ENCODE results near the gene SNX6. TPM values are rescaled to one million over a fixed set of nuclear protein-coding genes. Genes with fewer than 3 reads are reported as not detected.
"Not testable (repeated sequence)": the region's sequence is repeated elsewhere in the genome, so short reads cannot be mapped to it uniquely, and the experiment has no call there.

Gene SNX6
- total RNA-seq, 1 donor from 2014 or later = 82.4 TPM

- H3K4me1 Mint-ChIP-seq (ENCODE audit: unreplicated experiment) = no peaks in the 10 kb centered on the region
- H3K36me3 Mint-ChIP-seq (ENCODE audit: low read depth, unreplicated experiment) = peaks cover 21% of the 10 kb centered on the region
- no peaks in the 10 kb centered on the region for H3K9me3 Mint-ChIP-seq (ENCODE audit: unreplicated experiment)
- no peak overlapping the region for H3K27ac Mint-ChIP-seq (ENCODE audit: unreplicated experiment)
- no peak for TF ChIP-seq CTCF (IDR thresholded peaks at IDR 0.05; ENCODE audit: unreplicated experiment)
- no peak overlapping the region for H3K4me3 Mint-ChIP-seq (ENCODE audit: unreplicated experiment)
- no peaks in the 10 kb centered on the region for H3K27me3 Mint-ChIP-seq (ENCODE audit: unreplicated experiment)
- DNase-seq (ENCODE audit: low spot score) = no peak
Measured at GRCh38 chr14:34527591-34527990, 102.4 kb downstream of the SNX6 start.

- H3K4me1 Mint-ChIP-seq (ENCODE audit: unreplicated experiment); H3K4me3 Mint-ChIP-seq (ENCODE audit: unreplicated experiment); H3K27ac Mint-ChIP-seq (ENCODE audit: unreplicated experiment); H3K27me3 Mint-ChIP-seq (ENCODE audit: unreplicated experiment); H3K9me3 Mint-ChIP-seq (ENCODE audit: unreplicated experiment); DNase-seq (ENCODE audit: low spot score): not testable (repeated sequence)
- peaks cover 37% of the 10 kb centered on the region for H3K36me3 Mint-ChIP-seq (ENCODE audit: low read depth, unreplicated experiment)
Measured at GRCh38 chr14:34524216-34524615, 105.7 kb downstream of the SNX6 start.

- no peaks in the 10 kb centered on the region for H3K27me3 Mint-ChIP-seq (ENCODE audit: unreplicated experiment)
- peaks cover 42% of the 10 kb centered on the region for H3K36me3 Mint-ChIP-seq (ENCODE audit: low read depth, unreplicated experiment)
- H3K4me1 Mint-ChIP-seq (ENCODE audit: unreplicated experiment) = no peaks in the 10 kb centered on the region
- H3K9me3 Mint-ChIP-seq (ENCODE audit: unreplicated experiment) = no peaks in the 10 kb centered on the region
- no peak overlapping the region for H3K4me3 Mint-ChIP-seq (ENCODE audit: unreplicated experiment)
- DNase-seq (ENCODE audit: low spot score) = no peak
- no peak overlapping the region for H3K27ac Mint-ChIP-seq (ENCODE audit: unreplicated experiment)
- no peak for TF ChIP-seq CTCF (IDR thresholded peaks at IDR 0.05; ENCODE audit: unreplicated experiment)
Measured at GRCh38 chr14:34522496-34522895, 107.5 kb downstream of the SNX6 start.

- peaks cover 40% of the 10 kb centered on the region for H3K36me3 Mint-ChIP-seq (ENCODE audit: low read depth, unreplicated experiment)
- H3K9me3 Mint-ChIP-seq (ENCODE audit: unreplicated experiment) = not testable (repeated sequence)
Measured at GRCh38 chr14:34521071-34521470, 108.9 kb downstream of the SNX6 start.

GRCh38 chr14:34520304-34520970 lies 109.5 kb downstream of the SNX6 start:
- not testable (repeated sequence) for H3K27ac Mint-ChIP-seq (ENCODE audit: unreplicated experiment); H3K27me3 Mint-ChIP-seq (ENCODE audit: unreplicated experiment); H3K4me1 Mint-ChIP-seq (ENCODE audit: unreplicated experiment); DNase-seq (ENCODE audit: low spot score); H3K4me3 Mint-ChIP-seq (ENCODE audit: unreplicated experiment); H3K9me3 Mint-ChIP-seq (ENCODE audit: unreplicated experiment)
- H3K36me3 Mint-ChIP-seq (ENCODE audit: low read depth, unreplicated experiment) = peaks cover 39% of the 10 kb centered on the region

More at GRCh38 chr14:34521071-34521470, 108.9 kb downstream of the SNX6 start:
- H3K27me3 Mint-ChIP-seq (ENCODE audit: unreplicated experiment); DNase-seq (ENCODE audit: low spot score); H3K4me3 Mint-ChIP-seq (ENCODE audit: unreplicated experiment); H3K27ac Mint-ChIP-seq (ENCODE audit: unreplicated experiment); H3K4me1 Mint-ChIP-seq (ENCODE audit: unreplicated experiment): not testable (repeated sequence)

Other genes starting within 250 kb of the SNX6 start
- 22.1 TPM for gene SPTSSA, start 167.9 kb downstream of the SNX6 start, total RNA-seq (ENCODE audit: unreplicated experiment)
- 30.1 TPM for gene EAPP, start 90.4 kb downstream of the SNX6 start, total RNA-seq (ENCODE audit: unreplicated experiment)
- 27.8 TPM for gene CFL2, start 84.4 kb upstream of the SNX6 start, total RNA-seq (ENCODE audit: unreplicated experiment)
- 27.2 TPM for gene BAZ1A, start 245.2 kb upstream of the SNX6 start, total RNA-seq (ENCODE audit: unreplicated experiment)

Measured in endothelial cell (in vitro differentiated cells).